ENCODE data around the gene GRIPAP1.

DNA sequence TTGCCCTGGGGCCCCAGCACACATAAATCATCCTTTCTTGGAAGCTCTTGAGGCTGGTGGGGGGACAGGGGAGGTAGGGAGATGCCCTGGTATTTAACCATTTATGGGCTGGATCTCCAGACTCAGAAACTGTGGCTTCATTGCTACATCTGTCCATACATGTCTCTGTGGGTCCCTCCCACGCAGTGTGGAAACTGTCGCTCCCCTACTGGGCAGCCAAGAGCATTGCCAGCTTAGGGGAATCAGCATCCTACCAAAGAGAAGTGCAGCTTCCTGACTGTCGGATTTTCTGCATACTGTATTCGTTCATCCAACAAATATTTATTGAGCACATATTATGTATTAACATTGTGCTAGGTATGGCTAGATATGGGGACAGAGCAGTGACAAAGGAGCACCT, 3.7 kb downstream of the GRIPAP1 start:
- TF ChIP-seq CTCF (IDR thresholded peaks at IDR 0.05 in 4 of 5, conservative IDR thresholded peaks at IDR 0.05 in 1 of 5) (no peak), POLR2A (IDR thresholded peaks at IDR 0.05) (no peak)
